Measurements from ENCODE around the gene PPP1R13L. TPM values are rescaled to one million over a fixed set of nuclear protein-coding genes. Genes with fewer than 3 reads are reported as not detected.

Gene PPP1R13L
- total RNA-seq, 2 donors from 2014 or later: 112 to 230 TPM

- H3K9me3 ChIP-seq: no peaks in the 10 kb centered on the region
- no peaks in the 10 kb centered on the region for H3K27me3 ChIP-seq
- no peak for TF ChIP-seq CTCF (IDR thresholded peaks at IDR 0.05)
- peak overlapping the region; percentile 42 to 55 for H3K4me3 ChIP-seq
- no peaks in the 10 kb centered on the region for H3K36me3 ChIP-seq
- H3K4me1 ChIP-seq: peaks cover 0 to 38% of the 10 kb centered on the region in 2 donors
- H3K27ac ChIP-seq: peak overlapping the region; percentile 95 to 97
- peak; percentile 99 for DNase-seq (ENCODE audit: low spot score)
Observed at GRCh38 chr19:45443462-45444317, 38.8 kb upstream of the PPP1R13L start.

GRCh38 chr19:45442778-45443461 lies 38.1 kb upstream of the PPP1R13L start:
- TF ChIP-seq CTCF (IDR thresholded peaks at IDR 0.05): no peak
- no peaks in the 10 kb centered on the region for H3K27me3 ChIP-seq
- peaks cover 0 to 38% of the 10 kb centered on the region in 2 donors for H3K4me1 ChIP-seq
- H3K36me3 ChIP-seq: no peaks in the 10 kb centered on the region
- peak; percentile 90 for DNase-seq (ENCODE audit: low spot score)
- H3K4me3 ChIP-seq: peak overlapping the region; percentile 16 to 55
- no peaks in the 10 kb centered on the region for H3K9me3 ChIP-seq
- peak overlapping the region; percentile 95 to 97 for H3K27ac ChIP-seq

- no peak for TF ChIP-seq CTCF (IDR thresholded peaks at IDR 0.05)
- peaks cover 0 to 38% of the 10 kb centered on the region in 2 donors for H3K4me1 ChIP-seq
- peak overlapping the region; percentile 95 to 97 for H3K27ac ChIP-seq
- no peaks in the 10 kb centered on the region for H3K9me3 ChIP-seq
- no peaks in the 10 kb centered on the region for H3K27me3 ChIP-seq
- no peak for DNase-seq (ENCODE audit: low spot score)
- no peak overlapping the region for H3K4me3 ChIP-seq
- H3K36me3 ChIP-seq: no peaks in the 10 kb centered on the region
Observed at GRCh38 chr19:45442408-45442777, 37.5 kb upstream of the PPP1R13L start.

- Histone ChIP-seq H3K36me3 (no peaks in the 10 kb centered on the region), H3K4me1 (peaks cover 0 to 38% of the 10 kb centered on the region in 2 donors), H3K27ac (peak overlapping the region; percentile 96 to 98), H3K9me3 (no peaks in the 10 kb centered on the region), H3K4me3 (no peak overlapping the region), H3K27me3 (no peaks in the 10 kb centered on the region)
- no peak for TF ChIP-seq CTCF (IDR thresholded peaks at IDR 0.05)
- DNase-seq (ENCODE audit: low spot score): no peak
Observed at GRCh38 chr19:45440873-45441654, 36.2 kb upstream of the PPP1R13L start.

- no peak for DNase-seq (ENCODE audit: low spot score)
- Histone ChIP-seq H3K27me3 (no peaks in the 10 kb centered on the region), H3K4me1 (peaks cover 0 to 37% of the 10 kb centered on the region in 2 donors)
Observed at GRCh38 chr19:45440259-45440638, 35.4 kb upstream of the PPP1R13L start.

More at GRCh38 chr19:45440259-45440638, 35.4 kb upstream of the PPP1R13L start:
- Histone ChIP-seq H3K27ac (peak overlapping the region; percentile 96 to 98), H3K9me3 (no peaks in the 10 kb centered on the region), H3K4me3 (peak overlapping the region; percentile 61 to 73), H3K36me3 (no peaks in the 10 kb centered on the region)
- no peak for TF ChIP-seq CTCF (IDR thresholded peaks at IDR 0.05)
